OCI-LY3 (cell line): ENCODE results near the gene ADARB2.

Source experiments
- CTCF ChIP-seq: fragments of 200-600, 300-600 bp; sonication (generic); IDR thresholded peaks from 2 replicates; pipeline ENCODE4 v1.5.1; 2014; ENCODE audit warnings: antibody characterized with exemption, low read length, low read depth
- EZH2phosphoT487 ChIP-seq: fragments of 200-600 bp; shearing (Covaris generic); IDR thresholded peaks from 2 replicates; pipeline ENCODE4 v1.6.1; 2018; ENCODE audit warnings: antibody characterized with exemption, mixed run types, low read depth

DNA sequence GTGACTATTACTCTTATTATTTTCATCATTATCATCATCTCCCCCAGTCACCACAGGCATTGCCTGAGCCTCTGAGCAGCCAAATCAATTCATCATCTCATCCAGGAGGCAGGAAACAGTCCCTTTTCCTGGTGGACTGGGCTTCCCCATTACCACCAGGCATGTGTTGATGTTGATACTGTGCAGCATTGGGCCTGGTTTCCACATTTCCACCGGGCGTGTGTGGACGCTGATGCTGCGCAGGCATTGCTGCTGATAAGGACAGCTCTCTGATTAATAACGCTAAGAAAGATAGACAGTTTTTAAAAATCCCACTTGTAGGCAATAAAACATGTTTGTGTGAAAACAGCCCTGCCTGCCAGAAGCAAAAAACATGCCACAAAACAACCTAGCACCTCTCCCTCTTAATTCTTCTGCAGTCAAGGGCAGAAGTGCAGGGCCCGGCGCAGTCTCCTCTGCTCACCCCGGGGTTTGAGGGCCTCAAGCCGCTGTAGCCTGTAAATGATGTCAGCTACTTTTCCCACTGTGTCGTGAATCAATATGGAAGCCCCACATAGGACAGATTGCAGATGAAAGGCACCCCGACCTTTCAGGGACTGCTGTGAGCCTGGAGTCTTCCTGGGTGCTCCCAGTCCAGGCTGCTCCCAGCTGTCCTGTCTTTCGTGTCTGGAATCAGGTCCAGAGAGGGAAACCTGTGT is 465.1 kb downstream of the ADARB2 start:
- TF ChIP-seq CTCF (no peak), EZH2phosphoT487 (no peak)
